ENCODE results near the gene TEPSIN. TPM values are rescaled to one million over a fixed set of nuclear protein-coding genes. Genes with fewer than 3 reads are reported as not detected.

TEPSIN gene
- total and polyA plus RNA-seq, 2 of the 8 experiments (the other 6 are each of a cell fraction or from before 2014, with no cell fraction given), result 22.9 to 28.0 TPM

DNA sequence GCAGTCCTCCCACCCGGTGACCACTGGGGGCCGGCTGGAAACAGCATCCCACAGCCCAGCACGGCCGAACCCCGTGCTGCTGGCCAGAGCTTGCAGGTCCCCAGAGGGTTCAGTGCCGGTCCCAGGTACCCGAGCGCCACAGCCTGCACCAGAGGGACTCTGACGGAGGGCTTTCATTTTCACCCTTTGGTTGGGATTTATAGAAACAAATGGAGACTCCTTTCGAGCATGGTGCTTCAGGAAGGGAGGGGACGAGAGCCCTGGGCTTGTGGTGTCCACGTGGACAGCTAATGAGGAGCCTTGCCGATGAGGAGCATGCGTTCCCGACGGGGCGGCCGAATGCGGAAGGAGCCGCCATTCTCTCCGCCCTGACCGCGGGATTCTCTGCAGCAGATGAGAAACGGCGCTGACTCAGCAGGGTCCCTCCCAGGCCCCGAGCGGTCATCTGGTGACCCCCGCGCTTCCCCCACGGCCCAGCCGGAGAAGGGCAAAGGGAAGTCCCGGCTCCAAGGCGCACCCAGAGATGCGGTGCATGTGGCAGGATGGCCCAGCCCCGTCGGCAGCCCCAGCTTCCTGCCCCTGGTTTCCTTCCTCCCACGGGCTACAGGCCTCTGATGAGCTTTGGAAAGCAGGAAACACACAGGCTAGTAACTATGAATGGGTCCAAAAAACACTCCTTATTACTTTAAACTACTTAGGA lies 46.5 kb upstream of the TEPSIN start (continued):
- TF ChIP-seq CHD7 (IDR thresholded peaks at IDR 0.05; ENCODE audit: insufficient replicate concordance, low read length), result no peak

Data from H1 (cell line).